ENCODE results near the gene LGSN.
"Not testable (repeated sequence)": the region's sequence is repeated elsewhere in the genome, so short reads cannot be mapped to it uniquely, and the experiment has no call there.

The LGSN gene

DNA sequence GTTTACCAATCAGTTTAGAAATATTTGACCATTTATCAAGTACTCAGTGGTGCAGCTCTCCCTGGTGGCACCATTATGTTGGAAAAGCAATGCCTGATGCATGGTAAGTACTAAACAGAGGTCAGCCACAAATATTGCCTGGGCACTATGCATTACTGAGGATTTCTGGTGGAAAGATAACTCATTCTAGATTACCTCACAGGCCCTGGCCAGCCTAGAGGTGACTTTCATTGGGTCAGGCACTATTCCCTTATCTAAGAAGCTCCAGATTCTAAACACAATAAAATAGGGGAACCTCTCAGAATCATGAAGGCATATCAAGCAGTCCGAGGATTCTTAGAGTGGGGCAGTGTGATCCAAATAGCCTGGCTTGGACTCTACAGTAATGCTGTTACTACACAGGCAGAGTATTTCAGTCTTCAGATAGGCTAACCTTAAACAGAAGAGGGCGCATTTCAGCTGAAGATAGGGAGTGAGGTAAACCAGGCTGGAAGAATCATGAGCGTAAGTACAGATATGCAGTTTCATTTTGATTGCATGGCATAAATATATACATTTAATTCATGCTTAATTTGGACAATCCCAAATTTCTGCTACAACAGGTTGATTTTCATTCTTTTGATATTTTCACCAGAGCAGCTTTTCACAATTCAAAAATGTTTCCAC, 12.1 kb downstream of the LGSN start:
- in situ Hi-C loops (cut with HindIII; ENCODE audit: low sequenced_read_pairs): no loop called here

- in situ Hi-C loops (cut with HindIII; ENCODE audit: low sequenced_read_pairs): no loop called here
Observed at GRCh38 chr6:63306420-63306819, 13.4 kb downstream of the LGSN start.

GRCh38 chr6:63305277-63305676, 14.5 kb downstream of the LGSN start:
- in situ Hi-C loops (cut with HindIII; ENCODE audit: low sequenced_read_pairs): no loop called here

- in situ Hi-C loops (cut with HindIII; ENCODE audit: low sequenced_read_pairs): no loop called here
Observed at GRCh38 chr6:63303476-63303875, 16.3 kb downstream of the LGSN start.

GRCh38 chr6:63299667-63300066, 20.1 kb downstream of the LGSN start:
- in situ Hi-C loops (cut with HindIII; ENCODE audit: low sequenced_read_pairs): no loop called here

DNA sequence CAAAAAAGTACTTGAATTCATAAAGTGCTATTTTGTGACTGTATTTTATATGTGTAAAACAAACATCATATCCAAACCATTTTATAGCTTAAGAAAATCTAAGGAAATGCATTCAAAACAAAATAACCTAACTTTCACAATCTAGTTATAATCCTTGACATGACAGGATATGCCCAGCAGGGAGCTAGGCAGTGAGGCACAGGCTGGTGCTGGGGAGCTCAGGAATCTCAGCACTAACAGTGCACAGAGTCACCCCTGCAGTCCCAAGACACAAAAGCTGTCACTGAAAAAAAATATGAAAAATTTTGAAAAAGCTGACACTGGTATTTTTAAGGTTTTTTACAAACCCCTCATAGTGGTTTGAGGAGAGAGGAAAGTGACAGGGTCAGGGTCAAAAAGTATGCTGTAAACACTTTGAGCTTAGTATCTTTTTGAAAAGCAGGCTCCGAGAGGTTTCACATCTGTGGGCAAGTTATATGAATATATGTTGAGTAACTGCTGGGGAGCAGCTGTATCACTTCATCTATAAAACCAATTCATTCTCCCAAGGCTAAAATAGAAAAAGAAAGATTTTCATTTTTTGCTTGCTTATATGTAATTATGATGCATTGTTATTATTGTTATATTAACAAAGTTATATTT, 24.1 kb downstream of the LGSN start:
- in situ Hi-C loops (cut with HindIII; ENCODE audit: low sequenced_read_pairs): no loop called here

DNA sequence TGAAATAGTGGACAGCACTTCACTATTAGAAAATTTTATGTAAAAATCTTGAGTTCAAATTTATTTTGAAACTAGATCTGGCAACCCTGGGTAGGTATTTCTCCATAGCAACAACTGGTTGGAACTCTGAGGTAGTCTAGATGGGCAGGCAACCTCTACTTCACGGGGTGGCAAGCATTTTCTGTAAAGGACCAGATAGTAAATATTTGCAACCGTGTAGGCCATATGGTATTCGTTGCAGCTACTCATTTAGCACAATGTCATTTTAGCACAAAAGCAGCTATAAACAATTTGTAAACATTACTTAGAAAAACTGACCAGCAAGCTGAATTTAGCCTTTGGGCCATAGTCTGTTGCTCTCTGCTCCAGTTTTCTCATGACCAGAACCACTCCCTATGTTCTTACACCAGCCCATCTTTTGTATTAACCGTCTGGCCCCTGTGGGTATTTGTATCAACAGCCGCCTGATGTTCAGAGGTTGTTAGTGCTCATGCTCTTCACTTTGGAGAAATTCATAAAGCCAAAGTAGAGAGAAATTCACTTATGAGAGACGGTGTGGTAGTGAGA, 29.2 kb downstream of the LGSN start:
- in situ Hi-C loops (cut with HindIII; ENCODE audit: low sequenced_read_pairs): no loop called here

DNA sequence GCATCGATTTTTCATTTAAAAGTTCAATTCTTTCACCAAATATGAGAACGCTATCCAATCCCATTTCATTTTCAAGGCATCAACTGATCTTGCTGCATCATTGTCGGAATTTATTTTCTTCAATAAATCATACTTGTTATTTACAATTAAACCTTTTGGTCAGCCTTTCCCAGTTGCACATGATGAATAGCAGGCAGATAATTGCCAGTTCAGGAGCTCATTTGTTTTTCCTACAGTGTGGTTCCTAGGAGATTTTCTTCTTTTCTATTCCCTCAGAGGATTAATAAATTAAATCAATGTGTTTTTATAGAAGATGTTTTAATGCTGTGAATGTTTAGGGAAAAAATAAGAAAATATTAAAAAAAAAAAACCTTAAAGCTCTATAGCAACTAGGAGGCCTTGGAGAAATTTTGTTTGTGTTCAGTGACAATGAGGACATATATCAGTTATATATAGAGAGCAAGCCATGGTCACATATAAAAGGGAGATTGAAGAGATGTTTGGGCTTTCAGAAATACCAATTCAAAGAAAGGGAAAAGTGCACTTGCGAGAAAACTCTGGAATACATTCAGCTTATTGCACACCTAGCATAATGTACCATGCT, 30.4 kb downstream of the LGSN start:
- in situ Hi-C loops (cut with HindIII; ENCODE audit: low sequenced_read_pairs): no loop called here

DNA sequence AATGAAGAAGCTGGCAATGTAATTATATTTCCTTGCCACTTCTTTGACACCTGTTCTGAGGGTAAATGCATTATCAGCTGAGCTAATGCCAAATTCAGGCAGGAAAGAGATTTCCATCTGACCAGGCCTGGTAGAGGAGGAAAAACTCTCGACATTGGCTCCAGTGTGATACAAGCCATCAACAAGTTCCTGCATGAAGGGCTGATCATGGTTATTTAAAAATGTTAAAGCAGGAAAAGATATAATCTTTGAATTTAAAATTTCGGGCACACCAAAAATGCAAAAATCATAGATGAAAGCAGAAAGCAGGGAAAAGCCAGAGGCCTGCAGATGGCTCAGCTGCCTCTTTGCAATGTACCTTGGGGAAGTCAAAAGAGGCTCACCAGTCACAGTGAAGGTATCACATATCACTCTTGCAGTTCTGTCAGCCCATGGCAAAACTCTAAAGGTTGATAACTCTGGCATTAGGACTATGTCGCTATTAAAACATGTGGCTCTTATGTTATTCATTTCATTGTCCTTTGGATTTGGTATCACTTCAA, 39.1 kb downstream of the LGSN start:
- in situ Hi-C loops (cut with HindIII; ENCODE audit: low sequenced_read_pairs): no loop called here

DNA sequence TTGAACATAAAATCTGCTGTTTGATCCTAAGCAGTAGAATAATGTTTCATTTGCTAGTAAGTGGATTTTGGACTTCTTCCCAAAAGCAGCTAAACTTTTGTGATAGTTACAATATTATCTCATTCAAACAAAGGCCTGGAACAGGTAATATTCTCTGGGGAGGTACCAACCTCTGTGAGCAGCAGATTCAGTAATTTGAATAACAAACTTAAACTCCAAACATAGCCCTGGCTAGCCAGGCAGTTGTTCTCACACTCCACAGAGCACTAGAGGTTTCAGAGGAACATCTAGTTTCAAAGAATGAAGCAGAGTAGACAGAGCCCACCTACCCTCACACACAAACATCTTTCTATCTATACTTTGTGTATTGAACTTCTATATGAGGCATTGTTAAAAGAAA, 40.9 kb downstream of the LGSN start:
- in situ Hi-C loops (cut with HindIII; ENCODE audit: low sequenced_read_pairs): no loop called here

- in situ Hi-C loops (cut with HindIII; ENCODE audit: low sequenced_read_pairs): no loop called here
Observed at GRCh38 chr6:63275953-63276352, 43.8 kb downstream of the LGSN start.

DNA sequence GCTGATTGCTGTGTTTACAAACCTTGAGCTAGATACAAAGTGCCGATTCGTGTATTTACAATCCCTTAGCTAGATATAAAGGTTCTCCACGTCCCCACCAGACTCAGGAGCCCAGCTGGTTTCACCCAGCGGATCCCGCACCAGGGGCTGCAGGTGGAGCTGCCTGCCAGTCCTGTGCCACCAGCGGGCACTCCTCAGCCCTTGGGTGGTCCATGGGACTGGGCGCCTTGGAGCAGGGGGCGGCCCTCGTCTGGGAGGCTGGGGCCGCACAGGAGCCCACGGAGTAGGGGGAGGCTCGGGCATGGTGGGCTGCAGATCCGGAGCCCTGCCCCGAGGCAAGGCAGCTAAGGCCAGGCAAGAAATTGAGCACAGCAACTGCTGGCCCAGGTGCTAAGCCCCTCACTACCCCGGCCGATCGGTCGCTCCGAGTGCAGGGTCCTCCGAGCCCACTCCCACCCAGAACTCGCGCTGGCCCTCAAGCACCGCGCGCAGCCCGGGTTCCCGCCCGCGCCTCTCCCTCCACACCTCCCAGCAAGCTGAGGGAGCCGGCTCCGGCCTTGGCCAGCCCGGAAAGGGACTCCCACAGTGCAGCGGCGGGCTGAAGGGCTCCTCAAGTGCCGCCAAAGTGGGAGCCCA, 44.9 kb downstream of the LGSN start:
- in situ Hi-C loops (cut with HindIII; ENCODE audit: low sequenced_read_pairs): not testable (repeated sequence)

- in situ Hi-C loops (cut with HindIII; ENCODE audit: low sequenced_read_pairs): no loop called here
Observed at GRCh38 chr6:63272397-63272796, 47.4 kb downstream of the LGSN start.

DNA sequence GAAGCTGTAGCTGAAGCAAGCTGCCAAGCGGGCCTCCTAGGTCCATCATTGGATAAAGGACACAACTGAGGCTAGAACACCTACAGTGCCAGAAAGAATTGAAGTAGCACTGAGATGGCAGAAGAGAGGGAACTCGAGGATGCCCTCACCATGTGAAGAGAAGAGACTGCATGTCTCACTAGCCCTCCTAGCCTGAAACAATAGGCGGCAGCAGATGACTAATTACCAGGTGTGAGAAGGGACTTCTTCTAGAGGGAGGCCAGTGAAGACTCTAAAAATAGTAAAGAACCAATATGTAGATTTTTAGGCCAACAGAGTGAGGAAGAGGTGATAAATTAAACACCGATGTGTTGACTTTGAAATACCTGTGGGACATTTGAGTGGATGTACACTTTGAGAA, 50.3 kb downstream of the LGSN start:
- in situ Hi-C loops (cut with HindIII; ENCODE audit: low sequenced_read_pairs): no loop called here

GRCh38 chr6:63268574-63268973, 51.2 kb downstream of the LGSN start:
- in situ Hi-C loops (cut with HindIII; ENCODE audit: low sequenced_read_pairs): no loop called here

GRCh38 chr6:63267828-63268227, 52.0 kb downstream of the LGSN start:
- in situ Hi-C loops (cut with HindIII; ENCODE audit: low sequenced_read_pairs): no loop called here

DNA sequence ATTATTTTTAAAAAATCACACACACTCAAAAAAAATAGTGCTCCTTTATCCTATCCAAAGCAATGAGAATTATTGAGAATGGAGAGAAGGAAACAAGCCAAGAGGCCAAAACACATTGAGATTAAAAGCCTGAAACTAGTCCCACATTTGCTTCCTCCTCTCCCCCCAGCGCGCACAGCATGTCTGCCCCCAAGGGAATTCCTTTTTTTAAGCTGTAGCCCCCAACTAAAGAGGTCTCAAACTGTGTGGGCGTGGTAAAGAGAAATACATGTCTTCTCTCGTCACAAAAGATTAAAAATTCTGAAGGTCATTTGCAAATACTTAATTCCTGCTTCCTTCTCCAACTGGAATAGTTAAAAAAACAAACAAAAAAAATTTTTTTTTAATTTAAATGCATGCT, 52.7 kb downstream of the LGSN start:
- in situ Hi-C loops (cut with HindIII; ENCODE audit: low sequenced_read_pairs): no loop called here

DNA sequence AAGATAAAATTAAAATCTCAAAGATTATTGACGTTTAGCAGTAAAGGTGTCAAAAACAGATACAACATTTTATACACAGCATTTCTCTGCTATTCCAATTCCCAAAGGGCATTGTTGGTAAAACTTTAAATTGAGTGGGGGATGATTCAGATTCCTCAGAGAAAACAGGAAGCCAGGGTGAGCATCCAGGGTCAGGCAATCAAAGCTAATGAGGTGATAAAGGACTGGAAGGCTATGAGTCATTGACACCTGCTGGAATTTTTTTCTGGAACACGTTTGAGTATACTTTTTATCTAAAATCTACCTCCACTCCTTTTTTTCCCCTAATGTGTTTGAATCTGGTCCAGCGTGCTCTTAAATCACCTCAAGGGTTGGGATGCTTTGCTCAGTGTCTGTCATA, 56.3 kb downstream of the LGSN start:
- in situ Hi-C loops (cut with HindIII; ENCODE audit: low sequenced_read_pairs): no loop called here

DNA sequence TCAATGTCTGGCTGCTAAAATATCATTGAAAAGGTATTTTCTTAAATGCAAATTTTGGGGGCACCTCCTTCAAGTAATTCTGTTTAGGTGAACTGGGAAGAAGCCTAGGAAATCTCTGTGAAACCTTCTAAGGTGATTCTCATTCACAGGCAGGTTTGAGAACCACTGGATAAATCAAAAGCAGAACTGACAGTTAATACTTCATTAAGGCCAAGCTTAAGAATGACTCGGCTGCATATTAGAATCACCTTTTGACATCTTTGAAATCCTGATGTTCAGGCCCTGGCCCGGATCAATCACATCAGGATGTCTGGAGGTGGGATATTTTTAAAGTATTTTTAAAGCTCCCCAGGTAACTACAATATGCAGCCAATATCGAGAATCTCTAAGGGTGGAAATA, 58.0 kb downstream of the LGSN start:
- in situ Hi-C loops (cut with HindIII; ENCODE audit: low sequenced_read_pairs): no loop called here

DNA sequence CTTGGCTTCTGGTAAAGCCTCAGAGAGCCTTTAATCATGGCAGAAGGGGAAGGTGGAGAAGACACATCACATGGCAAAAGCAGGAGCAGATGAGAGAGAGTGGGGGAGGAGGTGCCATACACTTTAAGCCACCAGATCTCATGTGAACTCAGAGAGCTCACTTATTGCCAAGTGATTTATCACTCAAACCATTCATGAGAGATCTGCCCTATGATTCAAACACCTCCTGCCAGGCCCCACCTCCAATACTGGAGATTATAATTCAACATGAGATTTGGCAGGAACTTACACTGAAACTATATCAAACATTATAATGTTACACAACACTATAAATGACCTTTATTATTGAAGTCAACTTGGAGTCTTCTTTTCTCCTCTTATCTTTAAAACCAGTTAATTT, 60.6 kb downstream of the LGSN start:
- in situ Hi-C loops (cut with HindIII; ENCODE audit: low sequenced_read_pairs): no loop called here

- in situ Hi-C loops (cut with HindIII; ENCODE audit: low sequenced_read_pairs): no loop called here
Observed at GRCh38 chr6:63249875-63250482, 69.8 kb downstream of the LGSN start.

Measured in DLD1 (cell line).